GM20000 (cell line): Measurements from ENCODE around the gene OSM.

Experiments used
- DNase-seq: peaks from one replicate; pipeline ENCODE4 v3.0.0; 2012; ENCODE audit warnings: low spot score
- TF ChIP-seq, protein P1 (sequence below): IDR thresholded peaks from 2 replicates; pipeline ENCODE4 v1.5.1; 2012; ENCODE audit warnings: mild to moderate bottlenecking, control low read depth; ENCODE audit errors: extremely low read depth, missing control alignments

Gene OSM

DNA sequence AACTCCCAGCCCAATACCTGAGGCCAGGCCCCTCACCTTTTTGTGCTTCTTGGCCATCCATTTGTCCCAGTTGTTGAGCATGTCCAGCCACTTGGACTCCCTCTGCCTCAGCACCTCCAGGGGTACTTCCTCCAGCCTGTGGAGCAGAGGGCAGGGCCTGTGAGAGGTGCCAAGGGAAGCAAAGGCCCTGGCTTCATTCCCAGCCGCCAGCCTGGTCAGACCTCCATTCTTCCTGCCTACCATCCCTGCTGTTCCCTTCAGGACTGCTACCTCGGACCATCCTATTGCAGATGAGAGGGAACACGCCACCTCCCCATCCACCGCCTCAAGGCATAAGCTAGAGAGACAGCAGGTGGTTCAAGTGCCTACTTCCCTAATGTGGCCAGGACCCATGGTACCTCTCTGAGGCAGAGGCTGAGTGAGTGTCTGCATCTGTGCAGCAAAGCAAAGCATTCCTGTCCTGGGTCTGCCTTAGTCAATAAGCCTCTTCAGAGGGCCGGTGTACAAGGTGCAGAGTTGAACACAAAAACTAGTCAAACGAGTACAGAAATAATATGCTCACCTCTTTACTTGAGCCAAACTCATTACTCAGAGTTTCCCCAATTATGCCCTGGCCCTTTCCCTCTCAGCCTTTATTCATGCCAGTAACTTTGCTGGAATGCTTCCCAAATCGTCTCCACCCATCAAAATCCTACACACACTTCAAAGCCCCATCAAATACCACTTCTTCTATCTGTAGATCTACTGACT is 38.0 kb upstream of the OSM start:
- DNase-seq = no peak
- TF ChIP-seq, protein P1, sequence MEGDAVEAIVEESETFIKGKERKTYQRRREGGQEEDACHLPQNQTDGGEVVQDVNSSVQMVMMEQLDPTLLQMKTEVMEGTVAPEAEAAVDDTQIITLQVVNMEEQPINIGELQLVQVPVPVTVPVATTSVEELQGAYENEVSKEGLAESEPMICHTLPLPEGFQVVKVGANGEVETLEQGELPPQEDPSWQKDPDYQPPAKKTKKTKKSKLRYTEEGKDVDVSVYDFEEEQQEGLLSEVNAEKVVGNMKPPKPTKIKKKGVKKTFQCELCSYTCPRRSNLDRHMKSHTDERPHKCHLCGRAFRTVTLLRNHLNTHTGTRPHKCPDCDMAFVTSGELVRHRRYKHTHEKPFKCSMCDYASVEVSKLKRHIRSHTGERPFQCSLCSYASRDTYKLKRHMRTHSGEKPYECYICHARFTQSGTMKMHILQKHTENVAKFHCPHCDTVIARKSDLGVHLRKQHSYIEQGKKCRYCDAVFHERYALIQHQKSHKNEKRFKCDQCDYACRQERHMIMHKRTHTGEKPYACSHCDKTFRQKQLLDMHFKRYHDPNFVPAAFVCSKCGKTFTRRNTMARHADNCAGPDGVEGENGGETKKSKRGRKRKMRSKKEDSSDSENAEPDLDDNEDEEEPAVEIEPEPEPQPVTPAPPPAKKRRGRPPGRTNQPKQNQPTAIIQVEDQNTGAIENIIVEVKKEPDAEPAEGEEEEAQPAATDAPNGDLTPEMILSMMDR = no peak

DNA sequence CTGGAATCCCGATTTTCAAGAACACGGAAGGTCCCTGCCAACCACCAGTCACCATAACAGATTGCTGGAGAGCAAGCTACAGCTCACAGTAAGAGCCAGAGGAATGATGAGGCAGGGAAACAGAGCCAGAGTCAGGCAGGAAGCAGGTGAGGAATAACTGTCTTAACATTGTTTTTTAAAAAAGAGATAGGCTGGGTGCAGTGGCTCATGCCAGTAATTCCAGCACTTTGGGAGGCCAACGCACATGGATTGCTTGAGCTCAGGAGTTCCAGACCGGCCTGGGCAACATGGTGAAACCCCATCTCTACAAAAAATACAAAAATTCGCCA is 36.1 kb upstream of the OSM start:
- TF ChIP-seq, protein P1 = no peak
- no peak for DNase-seq

DNA sequence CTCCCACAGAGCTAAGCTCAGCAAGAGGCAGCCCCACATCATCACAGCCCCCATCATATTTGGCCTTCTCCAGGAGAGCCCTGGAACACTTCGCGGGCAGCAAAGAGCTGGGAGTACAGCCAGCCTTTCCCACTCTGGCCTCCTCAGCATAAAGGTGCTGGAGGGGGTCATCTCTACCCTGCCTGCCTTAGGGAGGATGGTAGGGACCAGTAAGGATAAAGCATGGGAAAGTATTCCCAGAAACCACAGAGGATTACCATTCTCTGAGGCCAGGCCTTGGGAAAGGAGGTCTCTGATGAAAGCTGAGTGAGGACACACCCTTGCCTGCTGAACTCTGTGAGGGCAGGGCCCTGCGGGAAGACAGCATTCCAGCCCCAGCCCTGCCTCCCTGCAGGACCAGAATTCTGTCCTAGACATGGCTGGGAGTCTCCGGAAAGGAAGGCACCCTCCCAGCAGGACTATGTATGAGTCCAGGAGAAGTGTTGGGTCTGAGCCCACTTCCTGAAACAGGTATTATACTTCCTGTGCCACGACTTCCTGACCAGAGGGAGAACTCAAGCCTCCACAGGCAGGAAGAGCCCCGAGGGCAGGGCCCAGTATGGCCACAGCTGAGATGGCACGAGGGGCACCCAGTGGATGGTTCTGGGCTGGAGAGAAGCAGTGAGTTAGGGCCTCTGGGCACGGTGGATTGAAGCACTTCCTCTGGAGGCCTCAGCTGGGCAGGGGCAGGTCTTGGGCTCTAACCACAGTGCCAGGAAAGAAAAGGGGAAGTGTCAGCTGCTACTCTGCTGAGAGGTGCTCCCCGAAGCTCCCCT is 35.6 kb upstream of the OSM start:
- TF ChIP-seq, protein P1 = no peak
- no peak for DNase-seq

DNA sequence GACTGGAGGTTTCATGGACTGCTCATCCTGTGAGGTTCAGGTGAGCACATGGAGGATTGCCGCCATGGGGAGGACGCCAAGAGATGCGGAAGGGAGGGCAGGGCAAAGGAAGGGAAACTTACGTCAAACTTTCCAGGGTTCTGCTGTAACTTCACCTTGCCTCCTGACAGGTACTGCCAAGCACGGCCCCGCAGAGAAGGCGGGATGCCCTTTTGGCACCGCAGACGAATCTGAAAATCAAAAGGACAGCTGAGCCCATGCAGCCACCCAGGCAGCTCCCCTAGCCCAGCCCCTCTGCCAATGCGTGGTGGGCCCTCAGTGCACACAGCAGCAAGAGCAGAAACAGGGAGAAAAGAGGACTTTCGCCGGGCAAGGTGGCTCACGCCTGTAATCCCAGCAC is 32.7 kb upstream of the OSM start:
- TF ChIP-seq, protein P1 = no peak
- no peak for DNase-seq

DNA sequence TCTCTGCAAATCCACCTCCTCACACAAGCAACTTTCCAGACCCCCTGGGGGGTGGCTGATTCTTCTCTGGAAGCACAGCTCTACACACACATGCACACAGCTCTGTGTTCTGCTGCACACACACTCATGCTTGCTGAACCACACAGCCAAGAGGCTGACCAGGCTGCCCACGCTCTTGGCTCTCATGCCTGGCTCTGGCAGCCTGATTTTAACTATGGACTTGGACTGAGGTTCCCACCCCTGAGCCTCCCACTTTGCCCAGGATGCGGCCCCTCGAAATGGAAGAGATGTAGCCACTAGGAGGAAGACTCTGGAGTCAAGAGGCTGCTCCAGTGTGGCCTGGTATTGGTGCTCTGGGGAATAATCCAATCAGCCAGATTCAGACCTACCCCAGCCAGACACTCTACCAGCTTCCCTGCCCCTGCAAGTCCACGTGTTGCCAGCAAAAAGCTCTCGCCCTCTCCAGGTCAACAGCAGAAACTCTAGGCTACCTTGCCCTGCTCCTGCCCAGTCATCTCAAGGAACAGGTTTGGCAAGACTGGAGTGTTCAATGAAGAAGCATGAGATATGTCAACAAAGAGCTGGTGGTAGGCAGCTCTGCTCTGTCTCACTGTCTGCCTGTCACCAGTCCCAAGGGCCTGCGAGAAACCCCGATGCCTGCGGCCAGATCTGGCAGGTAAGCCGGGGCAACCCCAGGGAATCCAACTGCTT is 31.5 kb upstream of the OSM start:
- TF ChIP-seq, protein P1 = no peak
- no peak for DNase-seq

DNA sequence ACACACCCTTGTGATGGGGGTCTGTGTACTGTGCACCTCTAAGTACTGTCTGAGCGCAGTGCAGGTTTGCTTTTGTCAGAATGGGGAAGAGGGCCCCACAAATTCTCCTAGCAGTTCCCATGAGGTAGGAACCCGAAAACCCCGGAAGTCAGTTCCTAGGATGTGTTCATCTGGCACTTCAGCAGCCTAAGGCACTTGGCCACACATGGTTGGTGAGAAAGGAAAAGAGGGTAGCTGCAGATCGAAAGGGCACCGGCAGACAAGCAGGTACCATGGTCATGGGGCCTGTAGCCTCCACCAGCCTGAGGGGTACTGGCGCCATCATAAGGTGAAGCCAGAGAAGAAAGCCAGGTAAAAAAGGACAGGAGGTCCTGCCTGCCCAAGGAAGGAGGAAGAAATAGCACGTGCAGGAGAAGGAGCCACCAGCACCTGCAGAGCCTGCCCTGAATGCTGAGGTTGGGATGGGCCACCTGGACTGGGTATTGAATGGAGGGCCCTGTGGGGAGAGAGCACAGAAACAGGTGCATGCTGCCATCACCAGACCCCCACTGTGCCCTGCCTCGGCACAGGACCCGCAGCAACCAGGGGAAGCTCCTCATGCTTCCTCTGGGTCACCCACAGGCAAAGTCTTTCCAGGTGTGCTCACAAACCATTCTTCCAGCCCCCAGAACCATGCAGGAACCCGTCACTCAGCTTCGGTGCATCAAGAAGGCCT is 30.8 kb upstream of the OSM start:
- no peak for DNase-seq
- TF ChIP-seq, protein P1 = no peak
